Osteocyte (in vitro differentiated cells): ENCODE data around the gene WDR64. TPM values are rescaled to one million over a fixed set of nuclear protein-coding genes. Genes with fewer than 3 reads are reported as not detected.

Experiments used
- DNase-seq: peaks from one replicate; pipeline ENCODE4 v3.0.0; 2021; ENCODE audit warnings: mixed read lengths; ENCODE audit not compliant: unreplicated experiment; ENCODE audit errors: extremely low spot score
- H3K27ac Mint-ChIP-seq: one replicate; pipeline ENCODE4 v1.8.0; 2021; ENCODE audit warnings: mild to moderate bottlenecking, mixed read lengths; ENCODE audit not compliant: unreplicated experiment
- H3K27me3 Mint-ChIP-seq: one replicate; pipeline ENCODE4 v1.8.0; 2021; ENCODE audit warnings: mixed read lengths; ENCODE audit not compliant: unreplicated experiment
- H3K36me3 Mint-ChIP-seq: one replicate; pipeline ENCODE4 v1.8.0; 2021; ENCODE audit warnings: mixed read lengths; ENCODE audit not compliant: unreplicated experiment
- H3K4me1 Mint-ChIP-seq: one replicate; pipeline ENCODE4 v1.8.0; 2021; ENCODE audit warnings: mixed read lengths; ENCODE audit not compliant: unreplicated experiment
- H3K4me3 Mint-ChIP-seq: one replicate; pipeline ENCODE4 v1.8.0; 2021; ENCODE audit warnings: mild to moderate bottlenecking, moderate library complexity, mixed read lengths; ENCODE audit not compliant: unreplicated experiment
- H3K9me3 Mint-ChIP-seq: one replicate; pipeline ENCODE4 v1.8.0; 2021; ENCODE audit warnings: mixed read lengths; ENCODE audit not compliant: unreplicated experiment
- total RNA-seq: library from RNA; stranded (reverse); gene quantifications from 2 replicates; pipeline ENCODE4 v1.2.1, GENCODE V29; 2021
- TF ChIP-seq, protein P1 (sequence below): fragments of 200-600 bp; sonication (generic); IDR thresholded peaks from 2 replicates; pipeline ENCODE4 v1.5.0; 2021; ENCODE audit warnings: antibody characterized with exemption, mild to moderate bottlenecking, moderate library complexity

Gene WDR64
- total RNA-seq, 1 donor from 2014 or later = not detected

GRCh38 chr1:241642593-241642944 is 9.5 kb upstream of the WDR64 start:
- TF ChIP-seq, protein P1, sequence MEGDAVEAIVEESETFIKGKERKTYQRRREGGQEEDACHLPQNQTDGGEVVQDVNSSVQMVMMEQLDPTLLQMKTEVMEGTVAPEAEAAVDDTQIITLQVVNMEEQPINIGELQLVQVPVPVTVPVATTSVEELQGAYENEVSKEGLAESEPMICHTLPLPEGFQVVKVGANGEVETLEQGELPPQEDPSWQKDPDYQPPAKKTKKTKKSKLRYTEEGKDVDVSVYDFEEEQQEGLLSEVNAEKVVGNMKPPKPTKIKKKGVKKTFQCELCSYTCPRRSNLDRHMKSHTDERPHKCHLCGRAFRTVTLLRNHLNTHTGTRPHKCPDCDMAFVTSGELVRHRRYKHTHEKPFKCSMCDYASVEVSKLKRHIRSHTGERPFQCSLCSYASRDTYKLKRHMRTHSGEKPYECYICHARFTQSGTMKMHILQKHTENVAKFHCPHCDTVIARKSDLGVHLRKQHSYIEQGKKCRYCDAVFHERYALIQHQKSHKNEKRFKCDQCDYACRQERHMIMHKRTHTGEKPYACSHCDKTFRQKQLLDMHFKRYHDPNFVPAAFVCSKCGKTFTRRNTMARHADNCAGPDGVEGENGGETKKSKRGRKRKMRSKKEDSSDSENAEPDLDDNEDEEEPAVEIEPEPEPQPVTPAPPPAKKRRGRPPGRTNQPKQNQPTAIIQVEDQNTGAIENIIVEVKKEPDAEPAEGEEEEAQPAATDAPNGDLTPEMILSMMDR = no peak
- no peak overlapping the region for H3K27ac Mint-ChIP-seq
- DNase-seq = no peak
- peaks cover 32% of the 10 kb centered on the region for H3K4me1 Mint-ChIP-seq
- H3K27me3 Mint-ChIP-seq = no peaks in the 10 kb centered on the region
- H3K4me3 Mint-ChIP-seq = no peak overlapping the region
- H3K36me3 Mint-ChIP-seq = no peaks in the 10 kb centered on the region
- no peaks in the 10 kb centered on the region for H3K9me3 Mint-ChIP-seq

GRCh38 chr1:241644259-241644658 is 7.8 kb upstream of the WDR64 start:
- no peak overlapping the region for H3K27ac Mint-ChIP-seq
- peaks cover 16% of the 10 kb centered on the region for H3K4me1 Mint-ChIP-seq
- H3K9me3 Mint-ChIP-seq = no peaks in the 10 kb centered on the region
- no peak for DNase-seq
- TF ChIP-seq, protein P1 = no peak
- H3K36me3 Mint-ChIP-seq = no peaks in the 10 kb centered on the region
- no peaks in the 10 kb centered on the region for H3K27me3 Mint-ChIP-seq
- H3K4me3 Mint-ChIP-seq = no peak overlapping the region

- no peak overlapping the region for H3K4me3 Mint-ChIP-seq
Observed at GRCh38 chr1:241645199-241645598, 6.9 kb upstream of the WDR64 start.

DNA sequence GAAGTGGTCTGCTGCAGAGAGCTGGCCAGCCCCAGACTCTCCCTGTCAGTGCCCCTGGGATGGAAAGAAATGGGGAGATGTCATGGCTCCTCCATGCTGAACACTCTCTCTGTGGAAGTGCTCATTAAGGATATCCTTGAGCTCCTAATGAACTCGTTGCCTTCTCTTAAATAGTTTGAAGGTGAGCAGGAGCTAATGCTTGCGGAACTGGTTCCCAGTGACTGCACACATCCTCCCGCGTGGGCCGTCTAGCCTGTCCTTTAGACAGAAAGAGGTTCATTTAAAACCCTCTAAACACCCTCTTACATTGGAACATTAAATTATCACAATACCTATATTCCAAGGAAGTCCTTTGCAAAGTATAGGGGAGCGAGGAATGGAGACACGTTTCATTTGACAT is 5.9 kb upstream of the WDR64 start:
- Mint-ChIP-seq H3K4me1 (peaks cover 9% of the 10 kb centered on the region), H3K36me3 (no peaks in the 10 kb centered on the region), H3K27me3 (peaks cover 14% of the 10 kb centered on the region), H3K27ac (no peak overlapping the region), H3K4me3 (no peak overlapping the region), H3K9me3 (no peaks in the 10 kb centered on the region)
- TF ChIP-seq, protein P1 = no peak
- DNase-seq = no peak

More at GRCh38 chr1:241645199-241645598, 6.9 kb upstream of the WDR64 start:
- Mint-ChIP-seq H3K4me1 (peaks cover 15% of the 10 kb centered on the region), H3K36me3 (no peaks in the 10 kb centered on the region), H3K27me3 (peaks cover 8% of the 10 kb centered on the region), H3K27ac (no peak overlapping the region), H3K9me3 (no peaks in the 10 kb centered on the region)
- TF ChIP-seq, protein P1 = no peak
- no peak for DNase-seq

GRCh38 chr1:241647658-241648057 is 4.4 kb upstream of the WDR64 start:
- H3K36me3 Mint-ChIP-seq = no peaks in the 10 kb centered on the region
- H3K27me3 Mint-ChIP-seq = peaks cover 15% of the 10 kb centered on the region
- TF ChIP-seq, protein P1 = no peak
- H3K4me1 Mint-ChIP-seq = no peaks in the 10 kb centered on the region
- no peaks in the 10 kb centered on the region for H3K9me3 Mint-ChIP-seq
- no peak for DNase-seq
- no peak overlapping the region for H3K27ac Mint-ChIP-seq
- H3K4me3 Mint-ChIP-seq = no peak overlapping the region
